SK-N-SH (cell line): ENCODE data around the gene PEPD. TPM values are rescaled to one million over a fixed set of nuclear protein-coding genes. Genes with fewer than 3 reads are reported as not detected.
A peak's percentile ranks its signal among the peaks of the same experiment; 100 is the strongest.

Source experiments
- CTCF ChIA-PET: fragments of 300-600, 350-600 bp; formaldehyde crosslinking; extraction: SDS; loops from one replicate; lab custom pipeline; 2021; lab: Yijun Ruan, JAX
- POLR2A ChIA-PET: fragments of 350-600 bp; sonication (Branson Sonifier 250); formaldehyde crosslinking; extraction: SDS; loops from one replicate; lab custom pipeline; 2020; ENCODE audit warnings: antibody characterized with exemption, inconsistent platforms; lab: Yijun Ruan, JAX
- DNase-seq: peaks from one replicate; pipeline ENCODE4 v3.0.0; 2012
- H2AFZ ChIP-seq: fragments of 200-600 bp; sonication (generic); 2 replicates; pipeline ENCODE4 v1.8.1; 2016; ENCODE audit warnings: antibody characterized with exemption, mild to moderate bottlenecking, low read depth
- H3F3A ChIP-seq: fragments of 200-600 bp; sonication (generic); replicated peaks from 2 replicates; pipeline ENCODE3; 2016; ENCODE audit warnings: antibody characterized with exemption, mild to moderate bottlenecking; ENCODE audit not compliant: insufficient read depth
- H3K27ac ChIP-seq, 2 experiments: fragments of 200-500 bp in 1 of 2; fragments of 200-600 bp in 1 of 2; sonication (Bioruptor generic) in 1 of 2; sonication (generic), shearing (Covaris generic) in 1 of 2; 2 replicates each; pipeline versions ENCODE4 v1.5.1 to v1.6.1; 2014 to 2016; ENCODE audit warnings: low read depth in 2 of 2, inconsistent platforms in 1 of 2, low read length in 1 of 2, mild to moderate bottlenecking in 1 of 2, mixed read lengths in 1 of 2
- H3K27me3 ChIP-seq: fragments of 200-600 bp; sonication (generic), shearing (Covaris generic); 2 replicates; pipeline ENCODE4 v1.6.1; 2016; ENCODE audit warnings: mixed run types; ENCODE audit not compliant: insufficient read depth
- H3K36me3 ChIP-seq, 2 experiments: fragments of 200-500 bp in 1 of 2; fragments of 200-600 bp in 1 of 2; sonication (Bioruptor generic) in 1 of 2; sonication (generic) in 1 of 2; replicated peaks in 1 of 2; 2 replicates each; pipeline versions ENCODE3 to v1.5.1; 2014 to 2016; ENCODE audit warnings: low read length in 1 of 2, mild to moderate bottlenecking in 1 of 2; ENCODE audit not compliant: insufficient read depth in 2 of 2, control insufficient read depth in 1 of 2
- H3K4me1 ChIP-seq, 2 experiments: fragments of 200-500 bp in 1 of 2; fragments of 200-600 bp in 1 of 2; sonication (Bioruptor generic) in 1 of 2; sonication (generic), shearing (Covaris generic) in 1 of 2; 2 replicates each; pipeline versions ENCODE4 v1.5.1 to v1.6.1; 2014 to 2016; ENCODE audit warnings: low read depth in 1 of 2, low read length in 1 of 2, mixed run types in 1 of 2; ENCODE audit not compliant: insufficient read depth in 2 of 2, control insufficient read depth in 1 of 2
- H3K4me2 ChIP-seq: fragments of 200-600 bp; sonication (generic), shearing (Covaris generic); 2 replicates; pipeline ENCODE4 v1.6.1; 2017; ENCODE audit warnings: mixed run types
- H3K4me3 ChIP-seq, 2 experiments: fragments of 200-500 bp in 1 of 2; fragments of 200-600 bp in 1 of 2; sonication (Bioruptor generic) in 1 of 2; sonication (generic), shearing (Covaris generic) in 1 of 2; 2 replicates each; pipeline versions ENCODE4 v1.5.1 to v1.8.1; 2014 to 2016; ENCODE audit warnings: low read depth in 2 of 2, inconsistent platforms in 1 of 2, low read length in 1 of 2, mild to moderate bottlenecking in 1 of 2, mixed read lengths in 1 of 2, moderate library complexity in 1 of 2
- H3K79me2 ChIP-seq: fragments of 200-600 bp; sonication (generic); 2 replicates; pipeline ENCODE4 v1.8.1; 2017; ENCODE audit warnings: mild to moderate bottlenecking; ENCODE audit not compliant: insufficient read depth
- H3K9ac ChIP-seq: fragments of 200-600 bp; sonication (generic); 2 replicates; pipeline ENCODE4 v1.6.1; 2017; ENCODE audit warnings: mixed run types
- H3K9me2 ChIP-seq: fragments of 200-600 bp; sonication (generic); 2 replicates; pipeline ENCODE4 v1.6.1; 2017; ENCODE audit warnings: mixed run types
- H3K9me3 ChIP-seq: fragments of 200-600 bp; sonication (generic); 2 replicates; pipeline ENCODE4 v1.6.1; 2017; ENCODE audit warnings: mixed run types, mild to moderate bottlenecking, moderate library complexity
- H4K20me1 ChIP-seq: fragments of 200-600 bp; sonication (generic); 2 replicates; pipeline ENCODE4 v1.6.1; 2017; ENCODE audit warnings: mild to moderate bottlenecking, mixed run types; ENCODE audit not compliant: insufficient read depth
- CHD2 ChIP-seq: fragments of 150-350 bp; IDR thresholded peaks from 2 replicates; pipeline ENCODE4 v1.6.1; 2018; ENCODE audit warnings: low read length; ENCODE audit not compliant: partially characterized antibody
- ELF1 ChIP-seq: IDR thresholded peaks from 2 replicates; pipeline ENCODE4 v1.4.0; 2012
- EP300 ChIP-seq, 2 experiments: IDR thresholded peaks; 2 replicates each; pipeline versions ENCODE4 v1.4.0 to v1.6.1; 2012; ENCODE audit warnings: borderline replicate concordance in 1 of 2, low read depth in 1 of 2, low read length in 1 of 2
- FOSL2 ChIP-seq: IDR thresholded peaks from 2 replicates; pipeline ENCODE4 v1.4.0; 2012; ENCODE audit warnings: low read depth, mild to moderate bottlenecking, moderate library complexity, borderline replicate concordance
- GABPA ChIP-seq: IDR thresholded peaks from 2 replicates; pipeline ENCODE4 v1.4.0; 2012; ENCODE audit warnings: low read depth, mild to moderate bottlenecking
- GATA2 ChIP-seq: sonication (generic); formaldehyde crosslinking; IDR thresholded peaks from 2 replicates; pipeline ENCODE4 v1.5.0; 2020; ENCODE audit warnings: mild to moderate bottlenecking, missing genetic modification reagents
- NFIC ChIP-seq: IDR thresholded peaks from 2 replicates; pipeline ENCODE4 v1.4.0; 2012; ENCODE audit warnings: borderline replicate concordance
- POLR2AphosphoS5 ChIP-seq: IDR thresholded peaks from 2 replicates; pipeline ENCODE4 v1.6.1; 2012; ENCODE audit warnings: low read depth, low read length
- RCOR1 ChIP-seq: fragments of 150-350 bp; IDR thresholded peaks from 2 replicates; pipeline ENCODE4 v1.6.1; 2017; ENCODE audit warnings: antibody characterized with exemption, low read length
- SIN3A ChIP-seq: IDR thresholded peaks from 2 replicates; pipeline ENCODE4 v1.6.1; 2012; ENCODE audit warnings: low read depth, mild to moderate bottlenecking, low read length, moderate library complexity, borderline replicate concordance
- TAF1 ChIP-seq: IDR thresholded peaks from 2 replicates; pipeline ENCODE4 v1.6.1; 2012; ENCODE audit warnings: low read depth, mild to moderate bottlenecking, low read length, moderate library complexity, borderline replicate concordance
- TCF12 ChIP-seq: IDR thresholded peaks from 2 replicates; pipeline ENCODE4 v1.4.0; 2012
- YY1 ChIP-seq: IDR thresholded peaks from 2 replicates; pipeline ENCODE4 v1.4.0; 2012; ENCODE audit warnings: low read depth, mild to moderate bottlenecking
- WGBS: methylation state at CpG from one replicate; pipeline ENCODE4 v1.1.6; 2017; ENCODE audit warnings: low lambda C conversion rate; 5-methylcytosine and 5-hydroxymethylcytosine counted together
- polyA plus RNA-seq, 3 experiments: library from polyadenylated mRNA; depleted of rRNA; stranded (reverse); fragments of >200 nt; gene quantifications; 2 replicates each; pipeline ENCODE4 v1.2.3, GENCODE V29; 2012
- TF ChIP-seq, protein P1 (sequence below): fragments of 200-600 bp; sonication (generic); IDR thresholded peaks from 2 replicates; pipeline ENCODE4 v1.6.1; 2017; ENCODE audit warnings: antibody characterized with exemption, mild to moderate bottlenecking, moderate library complexity
- TF ChIP-seq, protein P2 (sequence below): fragments of 150-350 bp; IDR thresholded peaks from 2 replicates; pipeline ENCODE4 v1.6.1; 2016; ENCODE audit warnings: mild to moderate bottlenecking, low read depth, low read length
- TF ChIP-seq, protein P3 (sequence below): IDR thresholded peaks from 2 replicates; pipeline ENCODE4 v1.4.0; 2012; ENCODE audit warnings: low read depth, borderline replicate concordance
- TF ChIP-seq, protein P4 (sequence below): fragments of 150-350 bp; IDR thresholded peaks from 2 replicates; pipeline ENCODE4 v1.6.1; 2017; ENCODE audit warnings: antibody characterized with exemption, low read length, low read depth, borderline replicate concordance

The PEPD gene
- polyA plus RNA-seq, 1 of the 3 experiments (the other 2 are of a cell fraction): 88.9 TPM

DNA sequence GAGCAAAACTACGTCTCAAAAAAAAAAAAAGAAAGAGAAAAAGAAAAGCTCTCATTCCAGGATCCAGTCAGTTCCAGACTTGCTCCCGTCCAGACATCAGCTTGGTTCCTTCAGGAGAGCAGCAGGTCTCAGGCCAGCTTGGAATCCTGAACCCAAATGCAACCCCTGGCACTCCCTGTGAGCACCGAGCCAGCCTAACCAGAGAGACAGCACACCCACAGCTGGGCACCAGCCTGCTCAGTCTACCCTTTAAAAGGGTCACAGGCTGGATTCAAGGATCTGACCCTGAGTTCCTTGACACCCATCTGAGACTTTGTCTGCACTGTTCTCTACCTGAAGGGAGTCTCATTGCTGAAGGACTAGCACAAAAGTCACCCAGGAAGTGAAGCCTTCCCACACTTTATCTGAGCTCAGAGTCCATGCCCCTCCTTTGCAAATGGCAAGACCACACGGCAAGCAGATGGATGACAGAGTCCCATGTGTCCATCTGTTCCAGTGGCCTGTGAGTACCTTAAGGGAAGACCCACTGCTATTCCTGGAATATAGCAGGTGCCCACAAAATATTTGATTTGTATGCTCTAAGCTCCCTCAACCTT is 1.4 kb downstream of the PEPD start:
- WGBS: 69% methylated on average over 3 of the region's 4 CpGs
- Histone ChIP-seq H2AFZ (no peak overlapping the region), H3K79me2 (peaks cover 19% of the 10 kb centered on the region; the same call in 1 of the 2 replicates), H3K4me3 (peak overlapping the region in 1 of 2 experiments; percentile 93; a peak in 3 of 4 replicates), H4K20me1 (no peaks in the 10 kb centered on the region), H3K9me3 (no peaks in the 10 kb centered on the region), H3K9ac (no peak overlapping the region), H3K27me3 (no peaks in the 10 kb centered on the region), H3K27ac (no peak overlapping the region), H3K36me3 (no peaks in the 10 kb centered on the region), H3K4me2 (peak overlapping the region; percentile 92), H3K9me2 (no peaks in the 10 kb centered on the region), H3K4me1 (peaks cover 0 to 20% of the 10 kb centered on the region in 2 experiments; a peak in 2 of 4 replicates), H3F3A (no peaks in the 10 kb centered on the region)
- no peak for DNase-seq
- ChIA-PET POLR2A (interaction anchor here (1.0 to 3.0 kb wide), 2 partner anchors 12 to 90 kb away, joined by 4 to 17 read pairs; no protein-coding TSS in a partner anchor), CTCF (interaction anchor here (0.6 to 2.3 kb wide), 6 partner anchors 9 to 102 kb away, joined by 3 to 6 read pairs (median 3); no protein-coding TSS in a partner anchor)
- no peak for TF ChIP-seq NFIC

DNA sequence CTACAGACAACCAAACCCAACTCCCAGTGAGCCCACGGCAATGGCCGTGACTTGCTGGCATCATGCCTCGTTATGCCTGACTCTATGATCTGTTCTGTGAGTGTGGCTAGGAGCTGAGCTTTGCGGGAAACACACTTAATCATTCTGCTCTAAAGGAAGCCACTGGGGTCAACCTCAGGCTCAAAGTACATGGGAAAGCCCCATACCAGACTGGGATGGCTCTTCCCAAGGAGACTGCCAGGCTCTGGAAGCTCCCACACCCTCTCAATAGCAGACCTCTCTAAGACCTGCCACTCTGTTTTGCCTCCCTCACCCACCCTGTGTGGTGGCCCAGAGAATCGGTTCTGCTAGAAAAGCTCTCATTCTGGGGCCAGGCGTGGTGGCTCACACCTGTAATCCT is 2.2 kb downstream of the PEPD start:
- WGBS: 67% methylated on average over 5 of the region's 6 CpGs
- no peak overlapping the region for H3K27ac ChIP-seq
- no peaks in the 10 kb centered on the region for H3K9me2 ChIP-seq
- H3K4me1 ChIP-seq: peaks cover 0 to 20% of the 10 kb centered on the region in 2 experiments; a peak in 2 of 4 replicates
- CTCF ChIA-PET: interaction anchor here (0.7 to 1.8 kb wide), 4 partner anchors 8 to 103 kb away, joined by 3 to 4 read pairs (median 3); no protein-coding TSS in a partner anchor
- no peaks in the 10 kb centered on the region for H3K27me3 ChIP-seq
- H3K9me3 ChIP-seq: no peaks in the 10 kb centered on the region
- no peak overlapping the region for H3K9ac ChIP-seq
- POLR2A ChIA-PET: no interaction called here
- peaks cover 19% of the 10 kb centered on the region; the same call in 1 of the 2 replicates for H3K79me2 ChIP-seq
- H3K4me3 ChIP-seq: no peak overlapping the region
- DNase-seq: no peak
- no peaks in the 10 kb centered on the region for H3K36me3 ChIP-seq
- no peak overlapping the region for H2AFZ ChIP-seq
- no peaks in the 10 kb centered on the region for H3F3A ChIP-seq
- H4K20me1 ChIP-seq: no peaks in the 10 kb centered on the region
- H3K4me2 ChIP-seq: no peak overlapping the region
- TF ChIP-seq CHD2 (no peak), SIN3A (no peak), FOSL2 (no peak), GABPA (no peak), TAF1 (no peak), TCF12 (no peak), EP300 (IDR thresholded peaks at IDR 0.05; ENCODE audit: borderline replicate concordance in 1 of 2, low read depth in 1 of 2, low read length in 1 of 2) (no peak), YY1 (no peak), NFIC (no peak), GATA2 (CRISPR knock-in tag) (no peak), ELF1 (no peak), POLR2AphosphoS5 (no peak), RCOR1 (no peak)
- TF ChIP-seq, protein P1, sequence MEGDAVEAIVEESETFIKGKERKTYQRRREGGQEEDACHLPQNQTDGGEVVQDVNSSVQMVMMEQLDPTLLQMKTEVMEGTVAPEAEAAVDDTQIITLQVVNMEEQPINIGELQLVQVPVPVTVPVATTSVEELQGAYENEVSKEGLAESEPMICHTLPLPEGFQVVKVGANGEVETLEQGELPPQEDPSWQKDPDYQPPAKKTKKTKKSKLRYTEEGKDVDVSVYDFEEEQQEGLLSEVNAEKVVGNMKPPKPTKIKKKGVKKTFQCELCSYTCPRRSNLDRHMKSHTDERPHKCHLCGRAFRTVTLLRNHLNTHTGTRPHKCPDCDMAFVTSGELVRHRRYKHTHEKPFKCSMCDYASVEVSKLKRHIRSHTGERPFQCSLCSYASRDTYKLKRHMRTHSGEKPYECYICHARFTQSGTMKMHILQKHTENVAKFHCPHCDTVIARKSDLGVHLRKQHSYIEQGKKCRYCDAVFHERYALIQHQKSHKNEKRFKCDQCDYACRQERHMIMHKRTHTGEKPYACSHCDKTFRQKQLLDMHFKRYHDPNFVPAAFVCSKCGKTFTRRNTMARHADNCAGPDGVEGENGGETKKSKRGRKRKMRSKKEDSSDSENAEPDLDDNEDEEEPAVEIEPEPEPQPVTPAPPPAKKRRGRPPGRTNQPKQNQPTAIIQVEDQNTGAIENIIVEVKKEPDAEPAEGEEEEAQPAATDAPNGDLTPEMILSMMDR: no peak
- TF ChIP-seq, protein P2, sequence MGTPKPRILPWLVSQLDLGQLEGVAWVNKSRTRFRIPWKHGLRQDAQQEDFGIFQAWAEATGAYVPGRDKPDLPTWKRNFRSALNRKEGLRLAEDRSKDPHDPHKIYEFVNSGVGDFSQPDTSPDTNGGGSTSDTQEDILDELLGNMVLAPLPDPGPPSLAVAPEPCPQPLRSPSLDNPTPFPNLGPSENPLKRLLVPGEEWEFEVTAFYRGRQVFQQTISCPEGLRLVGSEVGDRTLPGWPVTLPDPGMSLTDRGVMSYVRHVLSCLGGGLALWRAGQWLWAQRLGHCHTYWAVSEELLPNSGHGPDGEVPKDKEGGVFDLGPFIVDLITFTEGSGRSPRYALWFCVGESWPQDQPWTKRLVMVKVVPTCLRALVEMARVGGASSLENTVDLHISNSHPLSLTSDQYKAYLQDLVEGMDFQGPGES: no peak
- TF ChIP-seq, protein P3, sequence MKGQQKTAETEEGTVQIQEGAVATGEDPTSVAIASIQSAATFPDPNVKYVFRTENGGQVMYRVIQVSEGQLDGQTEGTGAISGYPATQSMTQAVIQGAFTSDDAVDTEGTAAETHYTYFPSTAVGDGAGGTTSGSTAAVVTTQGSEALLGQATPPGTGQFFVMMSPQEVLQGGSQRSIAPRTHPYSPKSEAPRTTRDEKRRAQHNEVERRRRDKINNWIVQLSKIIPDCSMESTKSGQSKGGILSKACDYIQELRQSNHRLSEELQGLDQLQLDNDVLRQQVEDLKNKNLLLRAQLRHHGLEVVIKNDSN: no peak
- TF ChIP-seq, protein P4, sequence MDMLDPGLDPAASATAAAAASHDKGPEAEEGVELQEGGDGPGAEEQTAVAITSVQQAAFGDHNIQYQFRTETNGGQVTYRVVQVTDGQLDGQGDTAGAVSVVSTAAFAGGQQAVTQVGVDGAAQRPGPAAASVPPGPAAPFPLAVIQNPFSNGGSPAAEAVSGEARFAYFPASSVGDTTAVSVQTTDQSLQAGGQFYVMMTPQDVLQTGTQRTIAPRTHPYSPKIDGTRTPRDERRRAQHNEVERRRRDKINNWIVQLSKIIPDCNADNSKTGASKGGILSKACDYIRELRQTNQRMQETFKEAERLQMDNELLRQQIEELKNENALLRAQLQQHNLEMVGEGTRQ: no peak
